ENCODE measurements around the gene GRAP2. TPM values are rescaled to one million over a fixed set of nuclear protein-coding genes. Genes with fewer than 3 reads are reported as not detected.

GRAP2 gene
- total RNA-seq, 1 donor from 2014 or later: not detected

GRCh38 chr22:39983346-39983745, 82.5 kb downstream of the GRAP2 start:
- H3K79me2 ChIP-seq (ENCODE audit: low read depth): no peaks in the 10 kb centered on the region

GRCh38 chr22:39984006-39984405, 83.1 kb downstream of the GRAP2 start:
- Histone ChIP-seq H3K4me3 (no peak overlapping the region), H2AFZ (replicated peaks) (no peak overlapping the region), H3K79me2 (ENCODE audit: low read depth) (no peaks in the 10 kb centered on the region), H3K4me2 (no peak overlapping the region), H4K20me1 (ENCODE audit: low read depth) (no peaks in the 10 kb centered on the region), H3K27ac (no peak overlapping the region), H3K27me3 (peaks cover 12% of the 10 kb centered on the region), H3K36me3 (no peaks in the 10 kb centered on the region), H3K9ac (no peak overlapping the region), H3K4me1 (no peaks in the 10 kb centered on the region), H3K9me3 (ENCODE audit: low read depth) (no peaks in the 10 kb centered on the region), H3F3A (ENCODE audit: low read depth) (no peaks in the 10 kb centered on the region)
- Mint-ChIP-seq H3K27me3 (ENCODE audit: insufficient read depth, low read depth) (peaks cover 16% of the 10 kb centered on the region), H3K4me3 (peak overlapping the region; percentile 38), H3K9me3 (no peaks in the 10 kb centered on the region), H3K4me1 (peaks cover 17% of the 10 kb centered on the region), H3K36me3 (no peaks in the 10 kb centered on the region), H3K27ac (peak overlapping the region; percentile 0)
- TF ChIP-seq EZH2 (IDR thresholded peaks at IDR 0.05) (no peak), CTCF (IDR thresholded peaks at IDR 0.05) (no peak), EZH2phosphoT487 (IDR thresholded peaks at IDR 0.05) (no peak)
- no peak for DNase-seq (ENCODE audit: low spot score)

More at GRCh38 chr22:39983346-39983745, 82.5 kb downstream of the GRAP2 start:
- no peak overlapping the region for H2AFZ ChIP-seq (replicated peaks)
- no peaks in the 10 kb centered on the region for H3K4me1 ChIP-seq
- Mint-ChIP-seq H3K9me3 (no peaks in the 10 kb centered on the region), H3K4me1 (peaks cover 17% of the 10 kb centered on the region), H3K4me3 (no peak overlapping the region), H3K27me3 (ENCODE audit: insufficient read depth, low read depth) (peaks cover 14% of the 10 kb centered on the region), H3K36me3 (no peaks in the 10 kb centered on the region), H3K27ac (peak overlapping the region; percentile 0)
- H3K4me2 ChIP-seq: no peak overlapping the region
- H3K4me3 ChIP-seq: no peak overlapping the region
- no peak for DNase-seq (ENCODE audit: low spot score)
- H3K27me3 ChIP-seq: peaks cover 6% of the 10 kb centered on the region
- no peak overlapping the region for H3K9ac ChIP-seq
- H3F3A ChIP-seq (ENCODE audit: low read depth): no peaks in the 10 kb centered on the region
- H4K20me1 ChIP-seq (ENCODE audit: low read depth): no peaks in the 10 kb centered on the region
- no peaks in the 10 kb centered on the region for H3K36me3 ChIP-seq
- no peaks in the 10 kb centered on the region for H3K9me3 ChIP-seq (ENCODE audit: low read depth)
- TF ChIP-seq EZH2 (IDR thresholded peaks at IDR 0.05) (no peak), EZH2phosphoT487 (IDR thresholded peaks at IDR 0.05) (no peak), CTCF (IDR thresholded peaks at IDR 0.05) (no peak)
- H3K27ac ChIP-seq: no peak overlapping the region

- DNase-seq (ENCODE audit: low spot score): no peak
- no peak overlapping the region for H3K27ac Mint-ChIP-seq
- no peak overlapping the region for H3K4me3 Mint-ChIP-seq
- H3K27me3 Mint-ChIP-seq (ENCODE audit: insufficient read depth, low read depth): peaks cover 17% of the 10 kb centered on the region
- H3K4me1 ChIP-seq: no peaks in the 10 kb centered on the region
- H3K79me2 ChIP-seq (ENCODE audit: low read depth): no peaks in the 10 kb centered on the region
- no peak overlapping the region for H3K27ac ChIP-seq
- no peak overlapping the region for H3K4me2 ChIP-seq
- no peak overlapping the region for H3K4me3 ChIP-seq
- H3K9me3 ChIP-seq (ENCODE audit: low read depth): no peaks in the 10 kb centered on the region
- H3K9ac ChIP-seq: no peak overlapping the region
- no peaks in the 10 kb centered on the region for H3K9me3 Mint-ChIP-seq
- no peak overlapping the region for H2AFZ ChIP-seq (replicated peaks)
- H3K36me3 ChIP-seq: no peaks in the 10 kb centered on the region
- H3K36me3 Mint-ChIP-seq: no peaks in the 10 kb centered on the region
- peaks cover 20% of the 10 kb centered on the region for H3K27me3 ChIP-seq
- peaks cover 17% of the 10 kb centered on the region for H3K4me1 Mint-ChIP-seq
- no peaks in the 10 kb centered on the region for H4K20me1 ChIP-seq (ENCODE audit: low read depth)
- TF ChIP-seq EZH2phosphoT487 (IDR thresholded peaks at IDR 0.05) (no peak), CTCF (IDR thresholded peaks at IDR 0.05) (no peak), EZH2 (IDR thresholded peaks at IDR 0.05) (no peak)
- H3F3A ChIP-seq (ENCODE audit: low read depth): no peaks in the 10 kb centered on the region
Observed at GRCh38 chr22:39984746-39985145, 83.9 kb downstream of the GRAP2 start.

Measured in neural progenitor cell (in vitro differentiated cells).